ENCODE data around the gene WDR33.

Gene WDR33

DNA sequence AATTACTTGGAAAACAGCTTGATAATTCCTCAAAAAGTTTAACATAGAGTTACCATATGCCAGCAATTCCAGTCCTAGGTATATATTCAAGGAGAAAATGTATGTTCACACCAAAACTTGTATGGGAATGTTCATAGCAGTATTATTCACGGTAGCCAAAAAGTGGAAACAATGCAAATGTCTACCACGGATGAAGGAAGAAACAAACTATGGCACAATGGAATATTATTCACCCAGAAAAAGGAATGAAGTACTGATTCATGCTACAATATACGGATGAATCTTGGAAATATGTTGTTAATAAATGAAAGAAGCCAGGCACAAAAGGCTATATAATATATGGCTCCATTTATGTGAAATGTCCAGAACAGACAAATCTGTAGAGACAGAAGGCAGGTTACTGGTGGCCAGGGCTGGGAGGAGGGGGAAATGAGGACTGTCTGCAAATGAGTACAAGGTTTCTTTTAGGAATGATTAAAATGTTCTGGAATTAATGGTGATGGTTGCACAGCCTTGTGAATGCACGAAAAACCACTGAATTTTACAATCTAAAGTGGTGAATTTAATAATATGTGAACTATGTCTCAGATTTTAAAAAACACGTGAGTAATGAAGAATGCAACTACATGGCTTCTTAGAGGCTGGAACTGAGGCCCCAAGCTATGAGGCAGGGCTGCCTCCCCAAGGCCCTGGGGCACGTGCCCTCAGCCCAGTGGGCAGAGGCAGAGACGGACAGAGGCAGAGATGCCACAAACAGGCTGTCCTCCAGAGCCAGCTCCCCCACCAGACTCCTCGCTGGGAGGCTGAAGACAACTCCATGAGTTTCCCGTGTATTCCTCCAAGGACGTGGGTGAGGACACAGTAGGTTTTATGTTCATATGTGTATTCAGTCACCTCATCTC lies 140.7 kb downstream of the WDR33 start:
- no peak for DNase-seq

- DNase-seq, result no peak
Measured at GRCh38 chr2:127669056-127669455, 141.9 kb downstream of the WDR33 start.

- no peak for DNase-seq
Measured at GRCh38 chr2:127665267-127665893, 145.6 kb downstream of the WDR33 start.

DNA sequence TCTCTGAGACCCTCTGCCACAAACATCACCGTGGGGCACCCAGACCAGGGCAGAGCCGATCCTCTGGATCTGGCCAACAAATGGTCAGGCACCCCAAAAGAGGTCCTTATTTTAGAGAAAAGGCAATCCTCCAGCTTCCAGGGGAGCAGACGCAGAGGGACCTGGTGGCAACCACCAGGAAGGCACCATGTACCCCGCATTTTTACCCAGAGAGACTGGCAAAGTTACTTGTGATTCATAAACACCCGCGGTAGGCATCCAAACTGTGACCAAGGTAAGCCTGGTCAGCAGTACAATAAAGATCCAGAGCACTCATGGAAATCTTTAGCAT lies 146.1 kb downstream of the WDR33 start:
- no peak for DNase-seq

- no peak for DNase-seq
Measured at GRCh38 chr2:127664065-127664894, 146.7 kb downstream of the WDR33 start.

DNA sequence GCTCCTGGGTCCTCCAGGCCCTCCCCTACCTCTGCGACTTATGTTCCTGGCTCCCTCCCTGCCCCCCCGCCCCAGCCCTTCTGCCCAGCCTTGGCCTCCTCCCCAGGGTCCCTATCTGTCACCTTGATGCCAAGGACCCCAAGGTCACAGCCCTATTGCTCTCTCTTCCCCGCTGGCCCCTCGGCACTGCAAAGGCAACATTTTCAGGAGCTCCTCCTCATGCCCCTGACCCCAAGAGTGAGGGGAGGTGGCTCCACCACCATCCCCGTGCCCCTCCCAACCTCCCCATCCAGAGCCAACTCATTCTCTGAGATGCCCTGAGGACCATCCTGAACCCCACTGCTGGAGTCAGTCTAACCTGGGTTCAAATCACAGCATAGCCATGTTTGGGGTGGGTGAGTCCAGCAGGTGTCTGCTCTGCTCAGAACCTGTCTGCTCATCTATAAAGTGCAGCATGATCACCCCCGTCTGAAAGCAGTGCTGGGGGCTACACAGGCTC lies 147.4 kb downstream of the WDR33 start:
- no peak for DNase-seq

- no peak for DNase-seq
Measured at GRCh38 chr2:127662937-127663565, 147.9 kb downstream of the WDR33 start.

DNA sequence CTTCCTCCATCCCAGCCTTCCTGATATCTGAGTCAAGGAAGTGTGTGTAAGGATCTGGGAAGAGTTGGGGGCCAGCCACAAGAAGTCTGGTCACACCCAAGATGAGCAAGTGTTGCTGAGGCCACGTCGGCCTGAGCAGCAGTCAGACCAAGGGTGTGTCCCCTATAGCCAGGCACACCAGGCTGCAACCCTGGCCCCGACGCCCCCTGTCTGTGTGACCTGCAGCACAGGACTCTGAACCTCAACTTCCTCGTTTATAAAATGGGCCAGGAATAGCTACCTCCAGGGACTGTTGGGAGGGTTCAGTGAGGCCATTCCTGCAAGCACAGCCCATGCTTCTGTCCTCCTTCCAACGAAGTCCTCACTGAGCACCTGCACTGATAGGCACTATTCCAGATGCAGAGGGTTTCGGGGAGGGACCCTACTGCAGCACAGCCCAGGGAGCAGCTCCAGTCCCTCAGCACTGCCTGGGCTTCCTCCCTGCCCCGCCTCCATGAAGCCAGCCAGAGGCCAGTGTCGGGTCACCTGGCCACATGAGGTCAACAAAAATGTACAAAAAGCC lies 148.9 kb downstream of the WDR33 start:
- DNase-seq, result no peak

GRCh38 chr2:127661072-127661649 lies 149.8 kb downstream of the WDR33 start:
- no peak for DNase-seq

GRCh38 chr2:127660291-127660578 lies 150.7 kb downstream of the WDR33 start:
- no peak for DNase-seq

GRCh38 chr2:127659408-127660290 lies 151.3 kb downstream of the WDR33 start:
- DNase-seq, result no peak

GRCh38 chr2:127658641-127659407 lies 152.1 kb downstream of the WDR33 start:
- no peak for DNase-seq

DNA sequence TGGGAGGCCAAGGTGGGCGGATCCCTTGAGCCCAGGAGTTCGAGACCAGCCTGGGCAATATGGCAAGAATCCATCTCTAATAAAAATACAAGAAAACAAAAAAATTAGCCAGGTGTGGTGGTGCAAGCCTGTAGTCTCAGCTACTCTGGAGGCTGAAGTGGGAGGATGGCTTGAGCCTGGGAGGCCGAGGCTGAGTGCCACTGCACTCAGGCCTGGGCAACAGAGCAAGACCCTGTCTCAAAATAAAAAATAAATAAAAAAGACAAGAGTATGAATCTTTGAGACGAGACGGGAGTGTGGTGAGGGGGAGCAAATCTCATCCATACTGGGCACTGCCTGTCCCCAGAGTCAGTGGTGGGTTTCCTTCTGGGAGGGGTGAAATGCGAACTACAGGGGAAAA lies 152.8 kb downstream of the WDR33 start:
- DNase-seq, result no peak

DNA sequence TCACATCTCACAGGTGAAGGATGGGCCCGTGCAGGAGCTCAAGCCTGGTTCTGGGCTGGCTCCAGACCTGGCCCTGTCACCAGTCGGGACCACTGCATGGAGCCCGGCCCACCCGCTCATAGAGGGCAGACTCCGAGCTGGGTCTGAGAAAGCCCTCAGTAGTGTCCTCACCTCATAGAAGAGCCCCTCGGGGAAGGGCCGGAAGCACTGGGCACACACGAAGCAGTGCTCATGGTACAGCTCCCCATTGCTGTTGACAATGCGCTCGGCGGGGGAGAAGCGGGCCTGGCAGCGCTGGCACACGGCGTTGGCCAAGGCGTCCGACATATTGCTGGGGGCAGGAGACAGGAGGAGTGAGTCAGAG lies 153.8 kb downstream of the WDR33 start:
- DNase-seq, result no peak

DNA sequence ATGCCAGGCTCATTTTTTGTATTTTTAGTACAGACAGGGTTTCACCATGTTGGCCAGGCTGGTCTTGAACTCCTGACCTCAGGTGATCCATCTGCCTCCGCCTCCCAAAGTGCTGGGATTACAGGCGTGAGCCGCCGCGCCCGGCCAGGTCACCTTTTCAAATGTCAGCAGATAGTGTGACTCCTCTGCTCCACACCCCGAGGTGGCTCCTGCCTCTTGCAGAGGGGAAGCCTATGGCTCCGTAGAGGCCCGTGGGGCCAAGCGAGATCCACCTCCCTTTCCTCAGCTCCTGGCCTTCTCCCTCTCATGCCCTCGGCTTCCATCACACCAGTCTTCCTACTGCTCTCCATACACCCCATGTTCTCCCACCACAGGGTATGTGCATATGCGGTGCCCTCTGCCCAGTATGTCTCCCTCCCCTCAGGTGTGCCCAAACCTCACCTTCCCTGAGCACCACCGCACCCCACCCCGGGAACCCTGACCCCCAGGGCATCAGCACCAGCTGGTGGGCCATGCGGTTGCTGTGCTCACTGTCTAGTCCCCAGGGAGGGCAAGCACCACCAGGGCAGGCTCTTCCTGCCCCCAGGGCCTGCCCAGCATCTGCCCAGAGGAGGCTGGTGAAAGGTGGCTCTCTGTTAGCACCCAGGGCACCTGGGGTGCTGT lies 154.3 kb downstream of the WDR33 start:
- DNase-seq, result no peak

DNA sequence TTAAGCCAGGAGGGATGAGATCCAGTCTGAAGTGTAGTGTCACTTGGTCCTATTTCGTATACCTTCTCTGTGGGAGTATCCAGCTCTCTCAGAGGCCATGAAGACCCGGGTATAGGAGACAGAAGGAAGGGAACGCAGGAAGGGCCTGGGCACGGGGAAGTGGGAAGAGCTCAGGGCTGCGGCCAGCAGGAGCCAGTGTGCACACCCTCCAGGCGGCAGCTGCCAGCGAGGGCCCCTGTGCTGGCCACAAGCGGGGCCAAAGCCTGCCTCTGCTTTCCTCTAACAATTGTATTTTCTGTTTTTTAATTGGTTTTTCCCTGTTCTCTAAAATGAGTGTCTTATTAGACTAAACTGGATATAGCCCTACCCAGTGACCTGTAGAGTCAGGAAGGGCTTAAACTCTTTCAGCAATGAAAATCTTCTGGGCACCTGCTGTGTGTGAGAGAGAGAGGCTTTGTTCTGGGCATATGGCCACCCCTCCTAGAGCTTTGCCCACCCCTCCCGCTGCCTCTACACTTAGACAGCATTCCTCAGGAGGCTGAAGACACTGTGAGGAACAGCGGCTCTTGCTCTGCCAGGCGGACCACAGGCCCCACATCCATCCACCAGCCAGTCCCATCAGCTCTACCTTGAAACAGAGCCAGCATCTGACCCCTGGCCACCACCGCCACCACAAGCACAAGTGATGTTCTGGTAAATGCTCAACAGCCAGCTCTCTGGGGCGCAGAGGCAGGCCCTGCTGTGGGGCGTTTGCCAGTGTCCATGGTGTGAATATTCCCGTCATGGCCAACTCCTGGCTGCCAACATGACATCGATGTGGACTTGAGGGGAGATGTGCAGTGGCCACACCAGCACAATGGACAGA lies 155.5 kb downstream of the WDR33 start:
- DNase-seq, result no peak

GRCh38 chr2:127654838-127655175 lies 156.2 kb downstream of the WDR33 start:
- no peak for DNase-seq

DNA sequence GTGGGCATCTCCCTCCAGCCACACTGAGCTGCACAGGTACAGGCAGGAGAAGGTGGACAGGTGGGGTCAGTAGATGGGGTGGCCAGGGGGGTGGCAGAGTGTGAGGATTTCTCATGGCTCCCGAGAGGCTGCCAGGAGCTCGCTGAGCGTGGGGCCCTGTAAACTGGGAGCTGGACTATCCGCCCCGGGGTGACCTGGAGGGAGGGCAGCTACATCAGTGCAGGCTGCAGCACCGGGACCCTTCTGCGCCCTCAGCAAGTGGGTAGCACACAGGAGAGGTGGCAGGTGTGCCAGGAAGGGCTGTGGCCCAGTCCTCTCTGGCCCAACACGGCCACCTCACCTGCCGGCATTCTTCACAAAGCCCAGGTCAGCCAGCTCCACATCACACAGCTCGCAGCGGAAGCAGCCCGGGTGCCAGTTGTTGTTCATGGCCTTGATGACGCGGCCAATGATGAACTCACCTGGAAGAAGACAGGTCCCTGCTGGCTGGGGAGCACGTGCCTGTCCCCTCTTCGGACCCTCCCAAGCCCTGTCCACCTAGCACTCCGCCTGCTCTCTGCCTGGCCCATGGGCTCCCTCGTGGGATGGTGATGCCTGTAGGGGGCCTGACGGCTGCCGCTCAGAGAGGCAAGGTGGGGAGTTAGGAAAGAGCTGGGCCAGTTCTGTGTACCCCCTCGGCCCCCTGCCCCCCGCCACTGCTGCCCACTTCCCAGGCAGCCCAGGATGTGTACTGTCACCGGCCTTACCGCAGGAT lies 156.7 kb downstream of the WDR33 start:
- DNase-seq, result no peak

All from CD4-positive, alpha-beta T cell treated with Interleukin-4 for 4 hours (primary cell).